ENCODE data around the gene MAPKAPK2.

DNA sequence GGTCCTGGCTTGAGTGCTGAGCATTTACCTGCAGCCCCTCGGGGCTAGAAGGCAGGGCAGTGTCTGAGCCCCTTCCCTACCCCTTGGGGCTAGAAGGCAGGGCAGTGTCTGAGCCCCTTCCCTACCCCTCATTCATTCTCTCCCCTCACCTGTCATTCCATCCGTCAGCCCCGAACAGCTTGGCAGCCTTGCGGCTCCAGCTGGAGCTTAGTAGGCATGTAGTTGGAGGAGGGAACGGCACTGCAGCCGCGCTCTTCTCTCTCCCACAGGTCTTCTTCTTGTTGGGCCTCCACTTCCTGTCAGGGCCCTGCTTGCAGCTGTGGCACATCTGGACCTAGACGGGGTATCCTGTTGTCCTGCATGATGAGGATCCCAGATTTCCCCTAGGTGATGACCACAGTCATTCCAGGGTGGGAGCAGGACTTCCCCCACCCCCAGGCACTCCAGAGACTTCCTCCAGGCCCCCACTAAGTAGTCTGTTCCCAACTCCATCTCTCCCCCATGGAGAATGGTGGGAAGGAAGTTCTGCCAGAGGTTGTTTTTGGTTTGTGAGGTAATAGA is 22.2 kb downstream of the MAPKAPK2 start:
- TF ChIP-seq CTCF (IDR thresholded peaks at IDR 0.05; ENCODE audit: low read length) = no peak
- TF ChIP-seq EZH2 (IDR thresholded peaks at IDR 0.05; ENCODE audit: borderline replicate concordance, low read length) = no peak

Measured in OCI-LY1 (cell line).